ENCODE data around the gene OTULIN.

DNA sequence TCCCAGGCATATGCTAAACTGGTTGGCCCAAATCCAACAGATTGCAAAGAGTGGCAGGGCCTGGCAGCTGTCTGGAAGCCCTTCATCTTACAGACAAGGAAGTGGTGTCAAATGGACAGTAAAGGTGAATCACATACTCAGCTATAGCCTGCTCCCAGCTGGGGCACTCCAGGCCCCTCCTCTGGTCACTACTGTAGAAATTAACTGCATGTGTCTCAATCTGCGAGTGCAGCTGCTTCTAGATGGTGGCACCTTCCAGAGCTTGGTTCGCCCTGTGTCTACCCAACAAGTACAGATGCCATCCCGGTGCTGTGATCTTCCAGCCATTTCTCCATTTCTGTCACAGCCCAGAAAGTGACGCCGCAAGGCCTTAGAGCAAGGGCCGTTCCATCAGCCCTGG lies 50.2 kb downstream of the OTULIN start:
- TF ChIP-seq, protein P1, sequence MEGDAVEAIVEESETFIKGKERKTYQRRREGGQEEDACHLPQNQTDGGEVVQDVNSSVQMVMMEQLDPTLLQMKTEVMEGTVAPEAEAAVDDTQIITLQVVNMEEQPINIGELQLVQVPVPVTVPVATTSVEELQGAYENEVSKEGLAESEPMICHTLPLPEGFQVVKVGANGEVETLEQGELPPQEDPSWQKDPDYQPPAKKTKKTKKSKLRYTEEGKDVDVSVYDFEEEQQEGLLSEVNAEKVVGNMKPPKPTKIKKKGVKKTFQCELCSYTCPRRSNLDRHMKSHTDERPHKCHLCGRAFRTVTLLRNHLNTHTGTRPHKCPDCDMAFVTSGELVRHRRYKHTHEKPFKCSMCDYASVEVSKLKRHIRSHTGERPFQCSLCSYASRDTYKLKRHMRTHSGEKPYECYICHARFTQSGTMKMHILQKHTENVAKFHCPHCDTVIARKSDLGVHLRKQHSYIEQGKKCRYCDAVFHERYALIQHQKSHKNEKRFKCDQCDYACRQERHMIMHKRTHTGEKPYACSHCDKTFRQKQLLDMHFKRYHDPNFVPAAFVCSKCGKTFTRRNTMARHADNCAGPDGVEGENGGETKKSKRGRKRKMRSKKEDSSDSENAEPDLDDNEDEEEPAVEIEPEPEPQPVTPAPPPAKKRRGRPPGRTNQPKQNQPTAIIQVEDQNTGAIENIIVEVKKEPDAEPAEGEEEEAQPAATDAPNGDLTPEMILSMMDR (IDR thresholded peaks at IDR 0.05; ENCODE audit: low read depth, low read length) = no peak
- no peak for TF ChIP-seq POLR2A (IDR thresholded peaks at IDR 0.05; ENCODE audit: extremely low read depth, insufficient read length)
- TF ChIP-seq, protein P2, sequence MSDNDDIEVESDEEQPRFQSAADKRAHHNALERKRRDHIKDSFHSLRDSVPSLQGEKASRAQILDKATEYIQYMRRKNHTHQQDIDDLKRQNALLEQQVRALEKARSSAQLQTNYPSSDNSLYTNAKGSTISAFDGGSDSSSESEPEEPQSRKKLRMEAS (IDR thresholded peaks at IDR 0.05; ENCODE audit: low read depth, low read length) = no peak
